Measurements from ENCODE around the gene SMG1. TPM values are rescaled to one million over a fixed set of nuclear protein-coding genes. Genes with fewer than 3 reads are reported as not detected.
"Not testable (repeated sequence)": the region's sequence is repeated elsewhere in the genome, so short reads cannot be mapped to it uniquely, and the experiment has no call there.

Gene SMG1
- total RNA-seq: 49.5 TPM

DNA sequence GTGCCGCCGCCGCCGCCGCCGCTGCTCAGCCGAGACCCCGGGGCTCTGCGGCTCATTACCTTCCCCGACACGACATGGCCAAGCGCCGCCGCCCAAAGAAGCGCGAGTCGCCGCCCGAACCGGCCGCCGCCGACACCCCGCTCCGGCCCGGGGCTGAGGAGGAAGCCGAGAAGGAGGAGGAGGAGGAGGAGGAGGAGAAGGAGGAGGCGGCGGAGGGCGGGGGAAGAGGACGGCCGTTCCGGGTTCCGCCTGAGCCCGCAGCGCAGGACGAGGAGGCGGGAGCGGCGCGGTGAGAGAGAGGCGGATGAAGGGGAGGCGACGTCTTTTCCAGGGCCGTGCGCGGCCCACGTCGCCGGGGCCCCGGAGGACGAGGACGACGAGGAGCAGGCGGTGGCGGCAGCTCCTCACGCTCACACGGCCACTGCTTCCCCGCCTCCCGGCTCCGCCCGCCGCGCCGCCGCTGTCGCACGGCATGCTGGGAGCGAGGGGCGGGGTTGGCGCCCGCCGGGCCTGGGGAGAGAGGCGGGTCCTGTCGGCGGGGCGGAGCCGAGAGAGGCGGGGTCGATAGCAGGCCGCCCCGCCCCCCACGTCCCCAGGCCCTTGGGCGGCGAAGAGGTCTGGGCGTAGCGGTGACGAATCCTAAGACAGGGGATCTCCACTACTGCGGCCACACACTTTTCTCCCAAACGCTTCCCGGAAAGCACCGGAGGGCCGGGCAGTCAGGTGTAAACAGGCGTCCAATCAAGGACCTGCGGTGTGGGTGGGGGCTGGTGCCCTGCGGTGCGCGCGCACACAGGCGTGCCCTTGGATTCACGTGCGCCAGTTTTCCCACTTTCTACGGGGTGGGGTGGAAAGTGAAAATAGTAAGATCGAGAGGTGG is at the start of gene SMG1:
Gene SMG1, minus strand, starts transcription at position 423 of the 880 bp plus-strand sequence. Its CDS starts 367 bp downstream, at position 56.
- peak; percentile 98 for ATAC-seq

DNA sequence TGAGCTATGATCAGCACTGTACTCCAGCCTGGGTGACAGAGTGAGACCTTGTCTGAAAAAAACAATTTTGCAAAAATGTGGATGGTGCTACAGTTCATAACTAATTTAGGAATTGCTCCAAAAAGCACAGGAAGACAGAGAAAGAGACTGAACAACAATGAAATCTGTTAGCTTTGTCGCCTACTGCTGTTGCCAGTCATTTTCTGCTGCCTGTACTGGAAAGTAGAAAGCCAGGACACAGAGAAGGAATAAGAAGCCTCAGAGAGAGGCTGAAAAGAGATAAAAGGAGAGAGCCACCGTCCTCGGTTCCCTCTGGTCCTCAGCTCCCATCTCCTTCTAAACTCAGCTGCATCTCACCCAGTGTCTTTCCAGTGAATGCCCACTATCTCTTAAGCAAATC is 48.9 kb upstream of the SMG1 start:
- ATAC-seq: no peak

GRCh38 chr16:18969855-18970240 is 43.6 kb upstream of the SMG1 start:
- no peak for ATAC-seq

GRCh38 chr16:18969050-18969854 is 43.0 kb upstream of the SMG1 start:
- peak; percentile 89 for ATAC-seq

DNA sequence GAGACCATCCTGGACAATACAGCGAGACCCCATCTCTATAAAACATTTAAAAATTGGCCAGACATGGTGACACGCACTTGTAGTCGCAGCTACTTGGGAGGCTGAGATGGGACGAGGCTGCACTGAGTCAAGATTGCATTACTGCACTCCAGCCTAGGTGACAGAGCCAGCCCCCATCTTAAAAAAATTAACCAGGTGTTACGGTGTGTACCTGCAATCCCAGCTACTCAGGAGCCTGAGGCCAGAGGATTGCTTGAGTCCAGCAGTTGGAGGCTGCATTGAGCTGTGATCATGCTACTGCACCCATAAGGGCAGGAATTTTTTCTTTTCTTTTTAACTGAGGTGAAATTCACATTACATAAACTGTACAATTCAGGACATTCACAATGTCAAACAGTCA is 40.6 kb upstream of the SMG1 start:
- ATAC-seq: no peak

DNA sequence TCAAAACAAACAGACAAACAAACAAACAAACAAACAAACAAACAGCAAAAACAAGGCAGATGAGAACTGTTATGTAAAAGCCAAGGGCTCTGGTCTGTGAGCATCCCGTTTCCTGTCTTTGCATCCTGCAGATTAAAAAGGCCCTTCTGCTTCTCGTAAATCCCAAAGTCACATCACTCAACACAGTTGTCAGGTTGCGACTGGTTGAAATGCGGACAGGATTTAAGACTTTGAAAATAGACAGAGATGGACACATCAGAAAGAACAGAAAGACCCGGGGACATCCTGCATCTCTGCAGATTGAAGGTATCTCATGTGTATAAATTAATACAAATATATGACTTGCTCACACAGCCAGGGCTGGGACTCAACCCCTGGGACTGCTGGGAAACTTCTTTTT is 39.3 kb upstream of the SMG1 start:
- no peak for ATAC-seq

DNA sequence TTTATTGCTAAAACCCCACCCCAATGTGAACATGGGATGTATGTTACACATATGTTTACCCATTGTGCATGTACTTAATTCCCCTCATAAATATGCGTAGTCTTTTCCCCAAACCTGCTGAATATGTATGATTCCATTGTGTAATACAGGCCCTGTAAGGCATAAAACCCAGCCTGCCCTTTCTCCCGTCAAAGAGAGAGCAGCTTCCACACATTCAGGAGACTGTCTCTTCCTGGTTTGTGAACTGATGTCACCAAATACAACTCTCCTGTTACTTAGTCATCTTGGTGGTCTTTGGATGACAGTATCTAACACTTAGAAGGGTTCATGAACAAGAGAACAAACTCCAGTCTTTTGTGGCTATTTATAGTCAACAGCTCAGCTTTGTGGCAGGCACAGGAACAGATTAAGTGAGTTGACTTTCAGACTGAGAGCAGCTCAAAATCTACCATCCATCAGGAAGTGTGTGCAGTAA is 32.9 kb upstream of the SMG1 start:
- ATAC-seq: peak; percentile 33

GRCh38 chr16:18958621-18959029 is 32.4 kb upstream of the SMG1 start:
- peak; percentile 61 for ATAC-seq

DNA sequence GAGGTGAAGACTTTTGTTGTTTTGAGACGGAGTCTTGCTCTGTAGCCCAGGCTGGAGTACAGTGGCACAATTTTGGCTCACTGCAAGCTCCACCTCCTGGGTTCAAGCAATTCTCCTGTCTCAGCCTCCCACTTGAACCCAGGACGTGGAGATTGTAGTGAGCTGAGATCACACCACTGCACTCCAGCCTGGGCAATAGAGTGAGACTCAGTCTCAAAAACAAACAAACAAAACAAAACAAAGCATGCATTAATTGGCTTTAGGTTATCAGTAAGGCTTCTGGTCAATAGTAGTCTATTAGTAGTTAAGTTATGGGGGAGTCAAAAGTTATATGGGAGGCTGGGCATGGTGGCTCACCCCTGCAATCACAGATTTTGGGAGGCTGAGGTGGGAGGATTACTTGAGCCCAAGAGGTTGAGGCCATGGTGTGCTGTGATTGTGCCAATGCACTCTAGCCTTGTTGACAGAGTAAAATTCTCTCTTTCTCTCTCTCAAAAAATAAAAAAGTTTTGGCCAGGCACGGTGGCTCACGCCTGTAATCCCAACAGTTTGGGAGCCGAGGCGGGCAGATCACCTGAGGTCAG is 30.5 kb upstream of the SMG1 start:
- ATAC-seq: not testable (repeated sequence)

GRCh38 chr16:18955874-18956580 is 29.8 kb upstream of the SMG1 start:
- peak; percentile 17 for ATAC-seq

DNA sequence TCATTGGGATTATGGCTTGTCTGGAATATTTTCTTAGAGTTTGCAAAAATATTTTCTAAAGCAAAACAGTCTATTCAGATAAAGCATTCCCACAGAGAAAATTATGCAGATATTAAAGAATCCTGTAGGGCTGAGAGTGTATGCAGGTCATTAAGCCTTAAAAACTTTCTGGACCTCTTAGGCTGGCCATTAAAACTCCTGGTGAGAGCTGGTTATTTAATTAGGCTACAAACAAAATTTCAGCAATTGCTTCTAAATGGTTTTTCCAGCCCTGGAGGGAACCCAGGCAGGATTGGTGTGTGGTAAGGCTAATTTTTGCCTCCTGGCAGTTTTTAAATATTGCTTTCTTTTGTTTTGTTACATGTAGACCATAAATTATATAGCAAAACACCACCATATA is 27.3 kb upstream of the SMG1 start:
- no peak for ATAC-seq

DNA sequence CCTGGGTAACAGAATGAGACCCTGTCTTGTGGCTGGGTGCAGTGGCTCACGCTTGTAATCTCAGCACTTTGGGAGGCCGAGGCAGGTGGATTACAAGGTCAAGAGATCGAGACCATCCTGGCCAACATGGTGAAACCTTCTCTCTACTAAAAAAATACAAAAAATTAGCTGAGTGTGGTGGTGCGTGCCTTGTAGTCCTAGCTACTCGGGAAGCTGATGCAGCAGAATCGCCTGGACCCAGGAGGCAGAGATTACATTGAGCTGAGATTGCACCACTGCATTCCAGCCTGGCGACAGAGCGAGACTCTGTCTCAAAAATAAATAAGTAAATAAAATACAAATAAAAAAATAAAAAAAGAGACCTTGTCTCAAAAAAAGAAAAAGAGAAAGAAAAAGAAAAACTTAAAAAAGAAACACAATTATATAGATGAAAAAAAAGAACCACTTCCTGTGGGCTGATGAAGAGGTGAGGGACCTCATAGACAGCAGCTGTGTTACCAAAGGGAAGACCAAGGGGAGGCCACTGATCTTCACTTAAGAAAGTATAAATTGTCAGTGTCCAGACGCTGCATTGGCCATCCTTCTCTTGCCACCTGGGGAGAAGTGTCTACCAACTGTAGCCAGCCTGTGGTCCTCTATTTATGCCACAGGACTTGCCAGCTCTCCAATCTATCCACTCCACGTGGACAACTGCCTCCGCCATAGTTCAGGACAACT is 24.4 kb upstream of the SMG1 start:
- no peak for ATAC-seq

DNA sequence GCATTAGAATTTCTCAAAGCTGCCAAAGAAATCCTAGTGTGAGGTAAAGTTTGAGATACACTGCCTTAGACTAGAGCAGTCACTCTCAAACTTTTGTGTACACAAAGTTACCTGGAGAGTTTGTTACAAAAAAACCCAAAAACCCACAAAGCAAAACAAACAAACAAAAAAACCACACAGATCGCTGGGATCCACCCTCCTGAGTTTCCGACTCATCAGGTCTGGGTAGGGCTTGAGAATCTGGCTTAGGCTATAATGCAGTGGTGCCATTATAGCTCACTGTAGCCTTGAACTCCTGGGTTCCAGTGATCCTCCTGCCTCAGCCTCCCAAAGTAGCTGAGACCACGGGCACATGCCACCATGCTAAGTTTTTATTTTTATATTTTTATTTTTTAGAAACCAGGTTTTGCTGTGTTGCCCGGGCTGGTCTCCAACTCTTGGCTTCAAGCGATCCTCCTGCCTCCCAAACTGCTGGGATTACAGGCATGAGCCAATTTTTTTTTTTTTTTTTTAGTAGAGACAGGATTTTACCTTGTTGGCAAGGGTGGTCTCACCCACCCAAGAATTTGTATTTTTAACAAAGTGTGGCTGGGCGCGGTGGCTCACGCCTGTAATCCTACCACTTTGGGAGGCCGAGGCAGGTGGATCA is 22.3 kb upstream of the SMG1 start:
- no peak for ATAC-seq

- ATAC-seq: no peak
These were observed 19.0 kb upstream of the SMG1 start for GRCh38 chr16:18945233-18945632.

- no peak for ATAC-seq
These were observed 17.2 kb upstream of the SMG1 start for GRCh38 chr16:18943414-18943813.

GRCh38 chr16:18942061-18942460 is 15.9 kb upstream of the SMG1 start:
- peak; percentile 91 for ATAC-seq

- ATAC-seq: no peak
These were observed 15.3 kb upstream of the SMG1 start for GRCh38 chr16:18941471-18941870.

DNA sequence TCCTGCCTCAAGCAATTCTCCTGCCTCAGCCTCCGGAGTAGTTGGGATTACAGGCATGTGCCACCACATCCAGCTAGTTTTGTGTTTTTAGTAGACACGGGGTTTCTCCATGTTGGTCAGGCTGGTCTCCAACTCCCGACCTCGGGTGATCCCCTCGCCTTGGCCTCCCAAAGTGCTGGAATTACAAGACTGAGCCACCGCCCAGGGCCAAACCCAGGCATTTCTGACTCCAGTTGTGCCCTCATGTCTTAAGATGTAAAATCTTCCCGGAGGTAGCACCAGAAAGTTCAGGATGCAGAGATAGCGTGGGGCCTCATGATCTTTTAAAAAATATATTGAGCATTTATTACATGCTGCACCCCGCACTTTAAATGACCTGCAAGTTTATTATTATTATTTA is 12.8 kb upstream of the SMG1 start:
- no peak for ATAC-seq

DNA sequence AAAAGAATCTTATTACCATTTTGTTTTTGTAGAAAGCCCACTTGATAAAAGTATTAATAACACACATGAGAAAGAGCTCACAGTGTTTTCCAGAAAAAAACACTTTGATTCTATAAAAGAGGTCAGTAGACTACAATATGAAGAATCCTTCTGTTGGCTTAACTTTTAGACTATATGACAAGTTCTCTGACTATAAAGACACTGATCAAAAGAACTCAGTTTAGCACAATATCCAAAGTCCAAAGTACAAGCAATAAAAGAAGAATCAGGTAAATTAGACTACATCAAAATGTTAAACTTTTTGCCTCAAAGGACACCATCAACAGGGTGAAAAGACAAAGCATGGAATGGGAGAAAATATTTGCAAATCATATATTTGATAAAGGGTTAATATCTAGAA is 11.2 kb upstream of the SMG1 start:
- ATAC-seq: no peak

DNA sequence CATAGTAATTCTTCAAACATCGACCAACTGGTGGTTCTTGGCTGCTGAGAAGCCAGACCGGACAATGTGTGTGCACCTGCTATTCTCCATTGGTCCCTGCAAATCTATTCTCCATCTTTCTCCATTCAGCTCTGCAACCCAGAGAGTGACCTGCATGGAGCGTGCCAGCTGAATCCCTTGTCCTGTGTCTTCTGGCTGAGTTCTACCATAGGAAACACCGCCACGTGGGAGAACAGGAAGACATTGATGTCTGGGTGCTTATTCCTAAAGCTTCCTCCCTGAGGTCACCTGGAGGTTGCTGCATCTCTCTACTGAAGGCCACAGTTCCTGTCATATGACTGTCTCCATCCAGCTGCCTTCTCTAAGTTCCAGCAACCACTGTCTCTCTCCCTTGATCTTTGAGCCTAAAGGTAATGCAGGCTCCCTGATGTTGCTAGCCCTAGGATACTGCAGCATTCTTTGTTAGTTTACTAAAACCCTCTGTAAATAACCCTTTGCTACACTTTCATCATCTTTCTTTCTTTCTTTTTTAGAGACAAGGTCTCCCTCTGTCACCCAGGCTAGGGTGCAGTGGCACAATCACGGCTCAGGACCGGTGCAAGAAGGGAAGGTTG is 10.6 kb upstream of the SMG1 start:
- ATAC-seq: no peak

DNA sequence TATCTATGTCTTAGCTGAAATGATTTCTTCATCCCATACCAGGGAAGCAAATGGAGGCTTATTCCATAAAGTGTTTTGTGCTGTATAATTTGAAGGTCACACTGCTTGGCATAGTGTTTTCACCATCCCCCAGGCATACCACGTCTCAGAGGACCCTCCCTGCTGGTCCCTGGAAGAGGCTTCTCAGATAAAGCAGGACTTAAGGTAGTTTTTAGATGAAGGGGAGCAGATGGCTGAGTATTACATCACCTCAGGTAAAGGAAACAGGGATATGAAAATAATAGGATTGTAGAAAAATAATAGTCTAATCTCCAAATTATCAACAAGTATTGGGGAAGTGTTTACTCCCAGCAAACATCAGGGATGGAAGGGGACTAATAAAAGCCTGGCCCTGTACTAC is 7.3 kb upstream of the SMG1 start:
- ATAC-seq: no peak
